Immature natural killer cell (primary cell): Measurements from ENCODE around the gene TFF3. TPM values are rescaled to one million over a fixed set of nuclear protein-coding genes. Genes with fewer than 3 reads are reported as not detected.
A peak's percentile ranks its signal among the peaks of the same experiment; 100 is the strongest.

Experiments used
- DNase-seq, 3 donors: peaks; one replicate each; pipeline ENCODE4 v3.0.0; 2022; ENCODE audit warnings: mixed read lengths in 1 of 3
- H3K27ac Mint-ChIP-seq, 6 donors: one replicate each; pipeline ENCODE4 v1.8.0; 2020; ENCODE audit warnings: mixed read lengths in 6 of 6, mild to moderate bottlenecking in 5 of 6, inconsistent platforms in 4 of 6, moderate library complexity in 3 of 6
- H3K27me3 Mint-ChIP-seq, 3 donors: one replicate each; pipeline ENCODE4 v1.8.0; 2020 to 2021; ENCODE audit warnings: low read depth in 3 of 3, mild to moderate bottlenecking in 3 of 3, mixed read lengths in 3 of 3, moderate library complexity in 3 of 3, inconsistent platforms in 1 of 3
- H3K36me3 Mint-ChIP-seq, 3 donors: one replicate each; pipeline ENCODE4 v1.8.0; 2020; ENCODE audit warnings: mixed read lengths in 3 of 3, inconsistent platforms in 2 of 3, mild to moderate bottlenecking in 2 of 3
- H3K4me1 Mint-ChIP-seq, 2 donors: one replicate each; pipeline ENCODE4 v1.8.0; 2020; ENCODE audit warnings: inconsistent platforms in 2 of 2, mild to moderate bottlenecking in 2 of 2, mixed read lengths in 2 of 2, moderate library complexity in 1 of 2
- H3K4me3 Mint-ChIP-seq, 5 donors: one replicate each; pipeline ENCODE4 v1.8.0; 2020; ENCODE audit warnings: mild to moderate bottlenecking in 5 of 5, mixed read lengths in 5 of 5, inconsistent platforms in 3 of 5, moderate library complexity in 3 of 5
- H3K9me3 Mint-ChIP-seq, 6 donors: one replicate each; pipeline ENCODE4 v1.8.0; 2020; ENCODE audit warnings: mild to moderate bottlenecking in 6 of 6, mixed read lengths in 6 of 6, inconsistent platforms in 4 of 6, moderate library complexity in 3 of 6
- polyA plus RNA-seq, 3 donors: library from polyadenylated mRNA; unstranded; fragments of 300-500 nt; fragmentation: Illumina TruSeq; gene quantifications; one replicate each; pipeline ENCODE4 v1.2.3, GENCODE V29; 2021

TFF3 gene
- polyA plus RNA-seq, 3 donors from 2014 or later = not detected

- DNase-seq = no peak
- no peaks in the 10 kb centered on the region for H3K36me3 Mint-ChIP-seq
- H3K4me1 Mint-ChIP-seq = peaks cover 0 to under 1% of the 10 kb centered on the region in 2 donors
- H3K4me3 Mint-ChIP-seq = no peak overlapping the region
- H3K9me3 Mint-ChIP-seq = no peaks in the 10 kb centered on the region
- no peak overlapping the region for H3K27ac Mint-ChIP-seq
- peaks cover 0 to 6% (median 4%) of the 10 kb centered on the region in 3 donors for H3K27me3 Mint-ChIP-seq
Measured at GRCh38 chr21:42343101-42343500, 27.9 kb upstream of the TFF3 start.

- Mint-ChIP-seq H3K36me3 (no peaks in the 10 kb centered on the region), H3K27ac (no peak overlapping the region), H3K27me3 (peaks cover 4 to 12% (median 4%) of the 10 kb centered on the region in 3 donors), H3K4me3 (no peak overlapping the region), H3K4me1 (peaks cover 4 to 7% of the 10 kb centered on the region in 2 donors), H3K9me3 (no peaks in the 10 kb centered on the region)
- DNase-seq = no peak
Measured at GRCh38 chr21:42341776-42342542, 26.8 kb upstream of the TFF3 start.

GRCh38 chr21:42340187-42341050 lies 25.2 kb upstream of the TFF3 start:
- H3K4me3 Mint-ChIP-seq = no peak overlapping the region
- DNase-seq = no peak
- no peaks in the 10 kb centered on the region for H3K36me3 Mint-ChIP-seq
- peaks cover 4 to 12% (median 6%) of the 10 kb centered on the region in 3 donors for H3K27me3 Mint-ChIP-seq
- no peak overlapping the region for H3K27ac Mint-ChIP-seq
- H3K9me3 Mint-ChIP-seq = no peaks in the 10 kb centered on the region
- H3K4me1 Mint-ChIP-seq = peaks cover 4 to 7% of the 10 kb centered on the region in 2 donors

GRCh38 chr21:42338729-42339715 lies 23.8 kb upstream of the TFF3 start:
- Mint-ChIP-seq H3K4me1 (peaks cover 4 to 7% of the 10 kb centered on the region in 2 donors), H3K4me3 (no peak overlapping the region), H3K9me3 (no peaks in the 10 kb centered on the region), H3K27ac (no peak overlapping the region), H3K36me3 (no peaks in the 10 kb centered on the region), H3K27me3 (peaks cover 4 to 10% (median 6%) of the 10 kb centered on the region in 3 donors)
- no peak for DNase-seq

- DNase-seq = peak; percentile 52 to 67 (median 57)
- peaks cover 6 to 9% (median 6%) of the 10 kb centered on the region in 3 donors for H3K27me3 Mint-ChIP-seq
- H3K9me3 Mint-ChIP-seq = no peaks in the 10 kb centered on the region
- no peak overlapping the region for H3K27ac Mint-ChIP-seq
- H3K4me1 Mint-ChIP-seq = peaks cover 4 to 7% of the 10 kb centered on the region in 2 donors
- H3K4me3 Mint-ChIP-seq = peak overlapping the region in 1 of 5 donors; percentile 27
- no peaks in the 10 kb centered on the region for H3K36me3 Mint-ChIP-seq
Measured at GRCh38 chr21:42337830-42338728, 22.9 kb upstream of the TFF3 start.

GRCh38 chr21:42337276-42337675 lies 22.1 kb upstream of the TFF3 start:
- Mint-ChIP-seq H3K4me1 (peaks cover 4 to 7% of the 10 kb centered on the region in 2 donors), H3K4me3 (no peak overlapping the region), H3K9me3 (peaks cover 0 to 4% (median under 1%) of the 10 kb centered on the region in 6 donors), H3K27me3 (peaks cover 6 to 9% (median 7%) of the 10 kb centered on the region in 3 donors), H3K27ac (no peak overlapping the region), H3K36me3 (peaks cover 0 to 4% (median under 1%) of the 10 kb centered on the region in 3 donors)
- no peak for DNase-seq

GRCh38 chr21:42336054-42336453 lies 20.8 kb upstream of the TFF3 start:
- H3K4me3 Mint-ChIP-seq = no peak overlapping the region
- no peak for DNase-seq
- H3K27ac Mint-ChIP-seq = no peak overlapping the region
- peaks cover 4 to 7% of the 10 kb centered on the region in 2 donors for H3K4me1 Mint-ChIP-seq
- peaks cover 5 to 16% (median 12%) of the 10 kb centered on the region in 6 donors for H3K9me3 Mint-ChIP-seq
- H3K27me3 Mint-ChIP-seq = peaks cover 6 to 10% (median 9%) of the 10 kb centered on the region in 3 donors
- peaks cover 4 to 7% (median 7%) of the 10 kb centered on the region in 3 donors for H3K36me3 Mint-ChIP-seq

GRCh38 chr21:42332557-42333317 lies 17.5 kb upstream of the TFF3 start:
- Mint-ChIP-seq H3K27me3 (peaks cover 5 to 11% (median 8%) of the 10 kb centered on the region in 3 donors), H3K36me3 (peaks cover 4 to 7% (median 7%) of the 10 kb centered on the region in 3 donors), H3K9me3 (peaks cover 5 to 18% (median 13%) of the 10 kb centered on the region in 6 donors)

GRCh38 chr21:42331660-42332059 lies 16.5 kb upstream of the TFF3 start:
- Mint-ChIP-seq H3K27ac (no peak overlapping the region), H3K4me3 (no peak overlapping the region), H3K4me1 (no peaks in the 10 kb centered on the region), H3K36me3 (peaks cover 4 to 7% (median 7%) of the 10 kb centered on the region in 3 donors), H3K9me3 (peaks cover 5 to 18% (median 13%) of the 10 kb centered on the region in 6 donors), H3K27me3 (peaks cover 0 to 9% (median 5%) of the 10 kb centered on the region in 3 donors)
- DNase-seq = no peak

More at GRCh38 chr21:42332557-42333317, 17.5 kb upstream of the TFF3 start:
- peaks cover 1 to 3% of the 10 kb centered on the region in 2 donors for H3K4me1 Mint-ChIP-seq
- H3K27ac Mint-ChIP-seq = no peak overlapping the region
- DNase-seq = no peak
- no peak overlapping the region for H3K4me3 Mint-ChIP-seq

- no peaks in the 10 kb centered on the region for H3K4me1 Mint-ChIP-seq
- H3K4me3 Mint-ChIP-seq = no peak overlapping the region
- H3K9me3 Mint-ChIP-seq = peaks cover 5 to 18% (median 13%) of the 10 kb centered on the region in 6 donors
- no peak overlapping the region for H3K27ac Mint-ChIP-seq
- peaks cover 4 to 7% (median 7%) of the 10 kb centered on the region in 3 donors for H3K36me3 Mint-ChIP-seq
- no peak for DNase-seq
- peaks cover 2 to 9% (median 7%) of the 10 kb centered on the region in 3 donors for H3K27me3 Mint-ChIP-seq
Measured at GRCh38 chr21:42330380-42331371, 15.5 kb upstream of the TFF3 start.

- Mint-ChIP-seq H3K4me1 (peaks cover 0 to 4% of the 10 kb centered on the region in 2 donors), H3K9me3 (no peaks in the 10 kb centered on the region), H3K4me3 (no peak overlapping the region), H3K27me3 (peaks cover 2 to 12% (median 5%) of the 10 kb centered on the region in 3 donors), H3K27ac (no peak overlapping the region), H3K36me3 (no peaks in the 10 kb centered on the region)
- no peak for DNase-seq
Measured at GRCh38 chr21:42324896-42325295, 9.7 kb upstream of the TFF3 start.
